HUES64 (cell line): ENCODE results near the gene UGCG.

Experiments
- H3K27ac ChIP-seq: 2 replicates; pipeline ENCODE4 v1.7.0; 2013; ENCODE audit warnings: low read depth, low read length, inconsistent platforms
- H3K27me3 ChIP-seq: 2 replicates; pipeline ENCODE4 v1.6.1; 2013; ENCODE audit warnings: mild to moderate bottlenecking, low read length; ENCODE audit not compliant: insufficient read depth
- H3K36me3 ChIP-seq: 2 replicates; pipeline ENCODE4 v1.6.1; 2013; ENCODE audit warnings: mild to moderate bottlenecking, low read length; ENCODE audit not compliant: insufficient read depth
- H3K4me1 ChIP-seq: 2 replicates; pipeline ENCODE4 v1.6.1; 2013; ENCODE audit warnings: mild to moderate bottlenecking, low read length, moderate library complexity; ENCODE audit not compliant: insufficient read depth
- H3K4me3 ChIP-seq: 2 replicates; pipeline ENCODE4 v1.5.1; 2013; ENCODE audit warnings: mild to moderate bottlenecking, low read length, moderate library complexity
- H3K9ac ChIP-seq: 2 replicates; pipeline ENCODE4 v1.6.1; 2013; ENCODE audit warnings: mild to moderate bottlenecking, low read depth, low read length
- H3K9me3 ChIP-seq: 2 replicates; pipeline ENCODE4 v1.6.1; 2013; ENCODE audit warnings: low read depth, low read length; ENCODE audit not compliant: insufficient read depth
- WGBS: fragments of 150-250, 120-280 bp; methylation state at CpG from one replicate; pipeline ENCODE4 v1.1.7; 2013; ENCODE audit warnings: missing lambda C conversion rate; 5-methylcytosine and 5-hydroxymethylcytosine counted together

Gene UGCG

GRCh38 chr9:111969061-111969460 lies 72.4 kb downstream of the UGCG start:
- H3K9me3 ChIP-seq: no peaks in the 10 kb centered on the region
- 93% methylated on average over 5 of the region's 5 CpGs for WGBS

GRCh38 chr9:111969622-111970021 lies 73.0 kb downstream of the UGCG start:
- no peak overlapping the region for H3K4me3 ChIP-seq
- H3K36me3 ChIP-seq: no peaks in the 10 kb centered on the region
- H3K9me3 ChIP-seq: no peaks in the 10 kb centered on the region
- H3K27me3 ChIP-seq: no peaks in the 10 kb centered on the region
- no peak overlapping the region for H3K9ac ChIP-seq
- H3K4me1 ChIP-seq: no peaks in the 10 kb centered on the region
- no peak overlapping the region for H3K27ac ChIP-seq
- 67% methylated on average over 8 of the region's 8 CpGs for WGBS

More at GRCh38 chr9:111969061-111969460, 72.4 kb downstream of the UGCG start:
- Histone ChIP-seq H3K36me3 (no peaks in the 10 kb centered on the region), H3K4me1 (no peaks in the 10 kb centered on the region), H3K27me3 (0 out of 2 replicates have a peak, but pooled peaks cover under 1% of the 10 kb centered on the region), H3K27ac (no peak overlapping the region), H3K4me3 (no peak overlapping the region), H3K9ac (no peak overlapping the region)

- H3K9me3 ChIP-seq: no peaks in the 10 kb centered on the region
- no peak overlapping the region for H3K9ac ChIP-seq
- H3K4me1 ChIP-seq: no peaks in the 10 kb centered on the region
- H3K27me3 ChIP-seq: no peaks in the 10 kb centered on the region
- no peak overlapping the region for H3K27ac ChIP-seq
- H3K4me3 ChIP-seq: no peak overlapping the region
- H3K36me3 ChIP-seq: no peaks in the 10 kb centered on the region
- 100% methylated on average over 1 of the region's 2 CpGs for WGBS
These were observed 74.2 kb downstream of the UGCG start for GRCh38 chr9:111970827-111971226.

GRCh38 chr9:111974092-111974681 lies 77.6 kb downstream of the UGCG start:
- H3K36me3 ChIP-seq: no peaks in the 10 kb centered on the region
- H3K27me3 ChIP-seq: no peaks in the 10 kb centered on the region
- H3K9me3 ChIP-seq: no peaks in the 10 kb centered on the region
- H3K4me1 ChIP-seq: no peaks in the 10 kb centered on the region
- 79% methylated on average over 12 of the region's 12 CpGs for WGBS
- H3K27ac ChIP-seq: no peak overlapping the region
- H3K9ac ChIP-seq: no peak overlapping the region
- H3K4me3 ChIP-seq: no peak overlapping the region

GRCh38 chr9:111975709-111976108 lies 79.1 kb downstream of the UGCG start:
- 70% methylated on average over 5 of the region's 5 CpGs for WGBS
- no peak overlapping the region for H3K9ac ChIP-seq
- no peaks in the 10 kb centered on the region for H3K36me3 ChIP-seq
- no peak overlapping the region for H3K27ac ChIP-seq
- H3K4me3 ChIP-seq: no peak overlapping the region
- H3K27me3 ChIP-seq: no peaks in the 10 kb centered on the region
- H3K9me3 ChIP-seq: no peaks in the 10 kb centered on the region
- H3K4me1 ChIP-seq: no peaks in the 10 kb centered on the region

GRCh38 chr9:111978616-111979015 lies 82.0 kb downstream of the UGCG start:
- Histone ChIP-seq H3K36me3 (no peaks in the 10 kb centered on the region), H3K4me3 (no peak overlapping the region)

GRCh38 chr9:111979561-111979960 lies 82.9 kb downstream of the UGCG start:
- no peaks in the 10 kb centered on the region for H3K4me1 ChIP-seq
- no peak overlapping the region for H3K9ac ChIP-seq
- H3K27ac ChIP-seq: no peak overlapping the region
- no peaks in the 10 kb centered on the region for H3K9me3 ChIP-seq
- no peak overlapping the region for H3K4me3 ChIP-seq
- no peaks in the 10 kb centered on the region for H3K27me3 ChIP-seq
- no peaks in the 10 kb centered on the region for H3K36me3 ChIP-seq
- WGBS: 95% methylated on average over 3 of the region's 3 CpGs

More at GRCh38 chr9:111978616-111979015, 82.0 kb downstream of the UGCG start:
- Histone ChIP-seq H3K27me3 (no peaks in the 10 kb centered on the region), H3K9me3 (no peaks in the 10 kb centered on the region), H3K4me1 (no peaks in the 10 kb centered on the region), H3K27ac (no peak overlapping the region), H3K9ac (no peak overlapping the region)
- 73% methylated on average over 4 of the region's 4 CpGs for WGBS

GRCh38 chr9:111980398-111980797 lies 83.8 kb downstream of the UGCG start:
- Histone ChIP-seq H3K36me3 (no peaks in the 10 kb centered on the region), H3K27ac (no peak overlapping the region), H3K27me3 (no peaks in the 10 kb centered on the region), H3K9ac (no peak overlapping the region), H3K9me3 (no peaks in the 10 kb centered on the region), H3K4me3 (no peak overlapping the region), H3K4me1 (no peaks in the 10 kb centered on the region)
- 80% methylated on average over 4 of the region's 4 CpGs for WGBS

- Histone ChIP-seq H3K9me3 (no peaks in the 10 kb centered on the region), H3K4me1 (no peaks in the 10 kb centered on the region), H3K9ac (no peak overlapping the region), H3K27ac (no peak overlapping the region), H3K27me3 (no peaks in the 10 kb centered on the region), H3K36me3 (no peaks in the 10 kb centered on the region), H3K4me3 (no peak overlapping the region)
- 87% methylated on average over 2 of the region's 2 CpGs for WGBS
These were observed 86.9 kb downstream of the UGCG start for GRCh38 chr9:111983484-111983908.

- H3K36me3 ChIP-seq: no peaks in the 10 kb centered on the region
- no peak overlapping the region for H3K9ac ChIP-seq
- H3K27me3 ChIP-seq: no peaks in the 10 kb centered on the region
- H3K4me3 ChIP-seq: no peak overlapping the region
- WGBS: 95% methylated on average over 5 of the region's 5 CpGs
- no peaks in the 10 kb centered on the region for H3K9me3 ChIP-seq
- no peak overlapping the region for H3K27ac ChIP-seq
- H3K4me1 ChIP-seq: no peaks in the 10 kb centered on the region
These were observed 87.6 kb downstream of the UGCG start for GRCh38 chr9:111984086-111984802.
